HepG2 (cell line): Measurements from ENCODE around the gene C9orf43. TPM values are rescaled to one million over a fixed set of nuclear protein-coding genes. Genes with fewer than 3 reads are reported as not detected.

Experiments used
- LBX2 ChIP-seq: sonication (generic); formaldehyde crosslinking; IDR thresholded peaks from 2 replicates; pipeline ENCODE4 v1.5.0; 2020; ENCODE audit warnings: missing genetic modification reagents, mild to moderate bottlenecking, borderline replicate concordance
- MTF2 ChIP-seq: sonication (generic); formaldehyde crosslinking; IDR thresholded peaks from 2 replicates; pipeline ENCODE4 v1.5.0; 2020; ENCODE audit warnings: missing genetic modification reagents, borderline replicate concordance
- NONO ChIP-seq, 2 experiments: fragments of 450-650 bp in 1 of 2; sonication (generic) in 1 of 2; formaldehyde crosslinking in 1 of 2; IDR thresholded peaks in 1 of 2; conservative IDR thresholded peaks in 1 of 2; 2 replicates each; pipeline versions ENCODE4 v1.6.1 to v1.8.0; 2017 to 2022; ENCODE audit warnings: mild to moderate bottlenecking in 1 of 2, missing genetic modification reagents in 1 of 2, moderate library complexity in 1 of 2
- PBX3 ChIP-seq: sonication (generic); formaldehyde crosslinking; IDR thresholded peaks from 2 replicates; pipeline ENCODE4 v1.8.1; 2023; ENCODE audit warnings: missing genetic modification reagents, inconsistent platforms, borderline replicate concordance
- PCBP1 ChIP-seq: fragments of 200-400 bp; formaldehyde crosslinking; IDR thresholded peaks from 2 replicates; pipeline ENCODE4 v1.6.1; 2017; ENCODE audit warnings: mild to moderate bottlenecking, low read depth, low read length, borderline replicate concordance
- PCBP2 ChIP-seq: fragments of 200-400 bp; formaldehyde crosslinking; optimal IDR thresholded peaks from 2 replicates; pipeline ENCODE3; 2018; ENCODE audit warnings: low read length, low read depth; ENCODE audit not compliant: poor library complexity, severe bottlenecking
- RBAK ChIP-seq: sonication (generic); formaldehyde crosslinking; IDR thresholded peaks from 2 replicates; pipeline ENCODE4 v1.5.1; 2020; ENCODE audit warnings: mild to moderate bottlenecking, missing genetic modification reagents
- RBFOX2 ChIP-seq: fragments of 200-400 bp; formaldehyde crosslinking; IDR thresholded peaks from 2 replicates; pipeline ENCODE4 v1.6.1; 2017; ENCODE audit warnings: low read depth, mild to moderate bottlenecking, low read length
- ZNF407 ChIP-seq: sonication (generic); formaldehyde crosslinking; IDR thresholded peaks from one replicate; pipeline ENCODE4 v1.5.1; 2020; ENCODE audit warnings: mild to moderate bottlenecking, missing genetic modification reagents; ENCODE audit errors: not compliant biosample characterization
- ZNF431 ChIP-seq: sonication (generic); formaldehyde crosslinking; IDR thresholded peaks from 2 replicates; pipeline ENCODE4 v1.9.0; 2022; ENCODE audit warnings: missing genetic modification reagents, low read depth, mild to moderate bottlenecking, borderline replicate concordance
- ZNF496 ChIP-seq: sonication (generic); formaldehyde crosslinking; IDR thresholded peaks from 2 replicates; pipeline ENCODE4 v1.8.1; 2023; ENCODE audit warnings: mild to moderate bottlenecking, moderate library complexity, missing genetic modification reagents; ENCODE audit not compliant: insufficient replicate concordance
- ZNF577 ChIP-seq: sonication (generic); formaldehyde crosslinking; IDR thresholded peaks from 2 replicates; pipeline ENCODE4 v1.4.0; 2020; ENCODE audit warnings: mild to moderate bottlenecking, low read depth, missing genetic modification reagents, borderline replicate concordance
- ZNF615 ChIP-seq: sonication (generic); formaldehyde crosslinking; IDR thresholded peaks from 2 replicates; pipeline ENCODE4 v1.5.0; 2020; ENCODE audit warnings: mild to moderate bottlenecking, missing genetic modification reagents, borderline replicate concordance
- ZNF629 ChIP-seq: sonication (generic); formaldehyde crosslinking; conservative IDR thresholded peaks from 2 replicates; pipeline ENCODE4 v1.5.0; 2020; ENCODE audit warnings: missing genetic modification reagents
- ZNF761 ChIP-seq: sonication (generic); formaldehyde crosslinking; conservative IDR thresholded peaks from 2 replicates; pipeline ENCODE4 v1.4.0; 2020; ENCODE audit warnings: mild to moderate bottlenecking, missing genetic modification reagents
- ZNF777 ChIP-seq: sonication (generic); formaldehyde crosslinking; IDR thresholded peaks from 2 replicates; pipeline ENCODE4 v1.4.0; 2020; ENCODE audit warnings: missing genetic modification reagents
- ZSCAN20 ChIP-seq: sonication (generic); formaldehyde crosslinking; IDR thresholded peaks from 2 replicates; pipeline ENCODE4 v1.4.0; 2020; ENCODE audit warnings: missing genetic modification reagents, mild to moderate bottlenecking, borderline replicate concordance
- ZSCAN31 ChIP-seq: sonication (generic); formaldehyde crosslinking; IDR thresholded peaks from 2 replicates; pipeline ENCODE4 v1.5.0; 2020; ENCODE audit warnings: low read depth, mild to moderate bottlenecking, missing genetic modification reagents
- polyA plus RNA-seq, 8 experiments: library from polyadenylated mRNA; depleted of rRNA in 3 of 8; stranded (reverse) in 7 of 8; unstranded in 1 of 8; fragments of >200 nt; fragmentation: Illumina TruSeq in 4 of 8; extraction: Trizol in 4 of 8; gene quantifications; 2 replicates each; pipeline versions ENCODE4 v1.2.1 to v1.2.3, GENCODE V29; 2011 to 2016; ENCODE audit warnings: low read depth in 4 of 8, missing spikeins in 1 of 8, mixed read lengths in 1 of 8; ENCODE audit not compliant: insufficient read depth in 1 of 8
- total RNA-seq, 5 experiments: library from RNA; depleted of rRNA; stranded (reverse); fragments of >200 nt; fragmentation: Illumina TruSeq; extraction: Trizol; gene quantifications; 2 replicates each; pipeline ENCODE4 v1.2.3, GENCODE V29; 2016; ENCODE audit warnings: low read depth in 1 of 5

Gene C9orf43
- total and polyA plus RNA-seq, 2 of the 13 experiments (the other 11 are each of a cell fraction or from before 2014, with no cell fraction given), result 0.24 to 0.31 TPM

- TF ChIP-seq ZNF777 (CRISPR knock-in tag) (peak; percentile 90), NONO (IDR thresholded peaks at IDR 0.05) (no peak), NONO (CRISPR knock-in tag; conservative IDR thresholded peaks at IDR 0.05) (peak; percentile 58; the same call in 1 of the 2 replicates), ZNF577 (CRISPR knock-in tag) (no peak), ZNF496 (CRISPR knock-in tag) (no peak), MTF2 (0 out of 2 replicates have a peak, but pooled peaks have one; percentile 72), ZNF761 (CRISPR knock-in tag) (peak; percentile 97), PCBP2 (no peak), ZNF615 (CRISPR knock-in tag) (peak; percentile 37; the same call in 1 of the 2 replicates), ZNF629 (0 out of 2 replicates have a peak, but pooled peaks have one; percentile 9), ZNF407 (peak; percentile 63), ZSCAN20 (CRISPR knock-in tag) (no peak), PBX3 (CRISPR knock-in tag) (no peak), ZNF431 (CRISPR knock-in tag) (no peak), ZSCAN31 (CRISPR knock-in tag) (peak; percentile 40; the same call in 1 of the 2 replicates), LBX2 (no peak), RBAK (CRISPR knock-in tag) (no peak), PCBP1 (no peak), RBFOX2 (peak; percentile 83)
These were observed 53.1 kb downstream of the C9orf43 start, which contains the start of gene RGS3 (continued) for GRCh38 chr9:113463418-113464285.
